Urinary bladder (tissue), 4 donors: ENCODE results near the gene PRSS48. TPM values are rescaled to one million over a fixed set of nuclear protein-coding genes. Genes with fewer than 3 reads are reported as not detected.

ENCODE experiments used
- DNase-seq: peaks from one replicate; pipeline ENCODE4 v3.0.0-alpha.2; 2015; ENCODE audit errors: extremely low spot score
- H3K27ac ChIP-seq: one replicate; pipeline ENCODE4 v1.5.1; 2013; ENCODE audit warnings: low read depth, mild to moderate bottlenecking, moderate library complexity
- H3K36me3 ChIP-seq: one replicate; pipeline ENCODE4 v1.6.1; 2013; ENCODE audit warnings: mild to moderate bottlenecking, moderate library complexity; ENCODE audit not compliant: insufficient read depth
- H3K4me1 ChIP-seq: one replicate; pipeline ENCODE4 v1.6.1; 2013; ENCODE audit warnings: mild to moderate bottlenecking, moderate library complexity; ENCODE audit not compliant: insufficient read depth
- H3K4me3 ChIP-seq: one replicate; pipeline ENCODE4 v1.5.1; 2013; ENCODE audit warnings: low read depth, low read length
- WGBS: extraction: QIAGEN DNeasy Blood & Tissue Kit; methylation state at CpG from one replicate; pipeline ENCODE4 v1.1.7; 2013; 5-methylcytosine and 5-hydroxymethylcytosine counted together
- polyA plus RNA-seq: library from polyadenylated mRNA; stranded (reverse); fragments of 200-250 nt; gene quantifications from one replicate; pipeline ENCODE4 v1.2.3, GENCODE V29; 2013
- total RNA-seq: library from RNA; depleted of rRNA; stranded (reverse); fragments of >200 nt; gene quantifications from one replicate; pipeline ENCODE4 v1.2.3, GENCODE V29; 2014
- donor health status: healthy with polysubstance abuse.
- donor health status: healthy.

The PRSS48 gene
- total and polyA plus RNA-seq, 2 donors = not detected

- WGBS = 48% methylated on average over 4 of the region's 4 CpGs
- no peaks in the 10 kb centered on the region for H3K36me3 ChIP-seq
- DNase-seq = no peak
- H3K4me1 ChIP-seq = no peaks in the 10 kb centered on the region
- no peak overlapping the region for H3K27ac ChIP-seq
- no peak overlapping the region for H3K4me3 ChIP-seq
Observed at GRCh38 chr4:151284534-151285245, 7.7 kb downstream of the PRSS48 start.

- DNase-seq = no peak
- WGBS = 93% methylated on average over 7 of the region's 7 CpGs
- Histone ChIP-seq H3K27ac (no peak overlapping the region), H3K4me1 (no peaks in the 10 kb centered on the region), H3K36me3 (no peaks in the 10 kb centered on the region), H3K4me3 (no peak overlapping the region)
Observed at GRCh38 chr4:151287409-151287808, 10.4 kb downstream of the PRSS48 start.

GRCh38 chr4:151291485-151291884 is 14.5 kb downstream of the PRSS48 start:
- Histone ChIP-seq H3K27ac (no peak overlapping the region), H3K4me1 (no peaks in the 10 kb centered on the region), H3K36me3 (no peaks in the 10 kb centered on the region), H3K4me3 (no peak overlapping the region)
- WGBS = 64% methylated on average over 1 of the region's 1 CpG
- DNase-seq = no peak

- 95% methylated on average over 2 of the region's 2 CpGs for WGBS
- Histone ChIP-seq H3K36me3 (no peaks in the 10 kb centered on the region), H3K4me1 (no peaks in the 10 kb centered on the region), H3K4me3 (no peak overlapping the region), H3K27ac (no peak overlapping the region)
- DNase-seq = no peak
Observed at GRCh38 chr4:151292038-151292437, 15.1 kb downstream of the PRSS48 start.

- WGBS = 96% methylated on average over 5 of the region's 5 CpGs
- DNase-seq = no peak
- H3K36me3 ChIP-seq = no peaks in the 10 kb centered on the region
- H3K4me3 ChIP-seq = no peak overlapping the region
- no peak overlapping the region for H3K27ac ChIP-seq
- H3K4me1 ChIP-seq = no peaks in the 10 kb centered on the region
Observed at GRCh38 chr4:151294833-151295496, 18.0 kb downstream of the PRSS48 start.

- Histone ChIP-seq H3K4me1 (no peaks in the 10 kb centered on the region), H3K36me3 (no peaks in the 10 kb centered on the region), H3K27ac (no peak overlapping the region), H3K4me3 (no peak overlapping the region)
- DNase-seq = no peak
- 68% methylated on average over 3 of the region's 3 CpGs for WGBS
Observed at GRCh38 chr4:151296227-151296626, 19.3 kb downstream of the PRSS48 start.

GRCh38 chr4:151297170-151297569 is 20.2 kb downstream of the PRSS48 start:
- no peak for DNase-seq
- Histone ChIP-seq H3K27ac (no peak overlapping the region), H3K36me3 (no peaks in the 10 kb centered on the region), H3K4me1 (no peaks in the 10 kb centered on the region), H3K4me3 (no peak overlapping the region)

GRCh38 chr4:151302432-151302831 is 25.5 kb downstream of the PRSS48 start:
- H3K36me3 ChIP-seq = no peaks in the 10 kb centered on the region
- WGBS = 76% methylated on average over 4 of the region's 4 CpGs
- no peak overlapping the region for H3K27ac ChIP-seq
- H3K4me1 ChIP-seq = no peaks in the 10 kb centered on the region
- DNase-seq = no peak
- no peak overlapping the region for H3K4me3 ChIP-seq

- H3K27ac ChIP-seq = no peak overlapping the region
Observed at GRCh38 chr4:151304226-151304625, 27.3 kb downstream of the PRSS48 start.

GRCh38 chr4:151304755-151305154 is 27.8 kb downstream of the PRSS48 start:
- H3K36me3 ChIP-seq = no peaks in the 10 kb centered on the region
- no peak overlapping the region for H3K4me3 ChIP-seq
- no peaks in the 10 kb centered on the region for H3K4me1 ChIP-seq
- no peak overlapping the region for H3K27ac ChIP-seq
- no peak for DNase-seq

More at GRCh38 chr4:151304226-151304625, 27.3 kb downstream of the PRSS48 start:
- Histone ChIP-seq H3K4me1 (no peaks in the 10 kb centered on the region), H3K36me3 (no peaks in the 10 kb centered on the region), H3K4me3 (no peak overlapping the region)
- no peak for DNase-seq

- no peaks in the 10 kb centered on the region for H3K4me1 ChIP-seq
- H3K36me3 ChIP-seq = no peaks in the 10 kb centered on the region
- 92% methylated on average over 5 of the region's 5 CpGs for WGBS
- no peak overlapping the region for H3K27ac ChIP-seq
- DNase-seq = no peak
- H3K4me3 ChIP-seq = no peak overlapping the region
Observed at GRCh38 chr4:151310124-151310728, 33.3 kb downstream of the PRSS48 start.

GRCh38 chr4:151313306-151314009 is 36.5 kb downstream of the PRSS48 start:
- WGBS = 90% methylated on average over 6 of the region's 6 CpGs
- no peak for DNase-seq
- no peaks in the 10 kb centered on the region for H3K4me1 ChIP-seq
- no peak overlapping the region for H3K27ac ChIP-seq
- no peaks in the 10 kb centered on the region for H3K36me3 ChIP-seq
- no peak overlapping the region for H3K4me3 ChIP-seq

- DNase-seq = no peak
- 71% methylated on average over 1 of the region's 1 CpG for WGBS
- Histone ChIP-seq H3K4me1 (no peaks in the 10 kb centered on the region), H3K4me3 (no peak overlapping the region), H3K27ac (no peak overlapping the region), H3K36me3 (no peaks in the 10 kb centered on the region)
Observed at GRCh38 chr4:151314010-151314355, 37.0 kb downstream of the PRSS48 start.

GRCh38 chr4:151314479-151314878 is 37.5 kb downstream of the PRSS48 start:
- WGBS = 93% methylated on average over 1 of the region's 1 CpG
- H3K4me1 ChIP-seq = no peaks in the 10 kb centered on the region
- no peak for DNase-seq
- no peaks in the 10 kb centered on the region for H3K36me3 ChIP-seq
- no peak overlapping the region for H3K4me3 ChIP-seq
- H3K27ac ChIP-seq = no peak overlapping the region
